ENCODE measurements around the gene NEK10.

DNA sequence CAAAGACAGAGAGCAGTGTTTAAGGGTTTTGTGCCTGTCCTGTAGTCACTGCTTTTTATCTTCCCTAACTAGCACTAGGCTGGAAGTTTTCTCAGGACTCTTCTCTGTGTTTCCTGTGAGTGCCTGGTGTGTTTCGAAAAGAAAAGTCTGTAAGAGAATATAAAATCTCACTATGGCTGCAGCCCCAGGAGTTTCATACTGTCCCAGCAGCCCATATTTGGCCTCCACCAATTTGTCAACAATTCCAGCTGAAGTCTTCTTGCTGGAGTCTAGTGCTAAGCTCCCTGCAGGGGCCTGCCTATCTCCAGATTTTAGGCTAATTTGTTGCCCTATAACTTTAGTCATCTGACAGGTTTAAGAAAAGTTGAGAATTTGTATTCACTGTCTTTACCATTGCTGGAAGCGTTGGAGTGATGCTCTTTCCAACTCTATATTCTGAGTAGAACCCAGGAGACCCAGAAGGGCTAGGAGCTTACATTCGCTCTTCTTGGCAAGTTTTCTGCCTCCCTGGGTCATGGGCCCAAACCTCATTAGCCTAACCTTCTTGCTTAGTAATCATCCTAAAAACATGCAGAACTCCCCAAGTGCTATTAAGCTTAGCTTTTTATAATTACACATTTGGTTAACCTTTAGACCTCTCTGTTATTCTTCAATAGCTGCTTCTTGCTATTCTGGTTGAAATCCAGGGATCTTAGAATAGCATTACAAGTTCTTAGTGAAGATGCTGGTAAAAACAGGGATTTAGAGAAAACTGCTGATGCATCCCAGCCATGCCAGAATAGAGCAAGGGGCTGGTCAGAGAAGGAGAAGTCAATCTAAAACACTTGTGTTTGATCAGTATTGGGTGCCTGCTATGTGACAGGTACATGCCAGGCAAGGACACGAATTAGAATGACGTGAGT lies 283.1 kb downstream of the NEK10 start:
- TF ChIP-seq POLR2AphosphoS2 (conservative IDR thresholded peaks at IDR 0.05; ENCODE audit: low read length) (no peak), KDM1A (IDR thresholded peaks at IDR 0.05; ENCODE audit: low read depth) (no peak), FOSL2 (IDR thresholded peaks at IDR 0.05) (no peak), FOSL2 (CRISPR knock-in tag; IDR thresholded peaks at IDR 0.05) (no peak), JUN (IDR thresholded peaks at IDR 0.05) (no peak), ZFP36 (IDR thresholded peaks at IDR 0.05; ENCODE audit: borderline replicate concordance, partially characterized antibody) (no peak), POLR2A (IDR thresholded peaks at IDR 0.05; ENCODE audit: low read length) (no peak), EP300 (IDR thresholded peaks at IDR 0.05) (no peak), RCOR1 (IDR thresholded peaks at IDR 0.05; ENCODE audit: low read depth, low read length) (no peak), TP53 (CRISPR knock-in tag; IDR thresholded peaks at IDR 0.05) (no peak)
- TF ChIP-seq, protein P1, sequence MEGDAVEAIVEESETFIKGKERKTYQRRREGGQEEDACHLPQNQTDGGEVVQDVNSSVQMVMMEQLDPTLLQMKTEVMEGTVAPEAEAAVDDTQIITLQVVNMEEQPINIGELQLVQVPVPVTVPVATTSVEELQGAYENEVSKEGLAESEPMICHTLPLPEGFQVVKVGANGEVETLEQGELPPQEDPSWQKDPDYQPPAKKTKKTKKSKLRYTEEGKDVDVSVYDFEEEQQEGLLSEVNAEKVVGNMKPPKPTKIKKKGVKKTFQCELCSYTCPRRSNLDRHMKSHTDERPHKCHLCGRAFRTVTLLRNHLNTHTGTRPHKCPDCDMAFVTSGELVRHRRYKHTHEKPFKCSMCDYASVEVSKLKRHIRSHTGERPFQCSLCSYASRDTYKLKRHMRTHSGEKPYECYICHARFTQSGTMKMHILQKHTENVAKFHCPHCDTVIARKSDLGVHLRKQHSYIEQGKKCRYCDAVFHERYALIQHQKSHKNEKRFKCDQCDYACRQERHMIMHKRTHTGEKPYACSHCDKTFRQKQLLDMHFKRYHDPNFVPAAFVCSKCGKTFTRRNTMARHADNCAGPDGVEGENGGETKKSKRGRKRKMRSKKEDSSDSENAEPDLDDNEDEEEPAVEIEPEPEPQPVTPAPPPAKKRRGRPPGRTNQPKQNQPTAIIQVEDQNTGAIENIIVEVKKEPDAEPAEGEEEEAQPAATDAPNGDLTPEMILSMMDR (IDR thresholded peaks at IDR 0.05) = no peak
- TF ChIP-seq, protein P2, sequence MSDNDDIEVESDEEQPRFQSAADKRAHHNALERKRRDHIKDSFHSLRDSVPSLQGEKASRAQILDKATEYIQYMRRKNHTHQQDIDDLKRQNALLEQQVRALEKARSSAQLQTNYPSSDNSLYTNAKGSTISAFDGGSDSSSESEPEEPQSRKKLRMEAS (IDR thresholded peaks at IDR 0.05) = no peak
- TF ChIP-seq, protein P3, sequence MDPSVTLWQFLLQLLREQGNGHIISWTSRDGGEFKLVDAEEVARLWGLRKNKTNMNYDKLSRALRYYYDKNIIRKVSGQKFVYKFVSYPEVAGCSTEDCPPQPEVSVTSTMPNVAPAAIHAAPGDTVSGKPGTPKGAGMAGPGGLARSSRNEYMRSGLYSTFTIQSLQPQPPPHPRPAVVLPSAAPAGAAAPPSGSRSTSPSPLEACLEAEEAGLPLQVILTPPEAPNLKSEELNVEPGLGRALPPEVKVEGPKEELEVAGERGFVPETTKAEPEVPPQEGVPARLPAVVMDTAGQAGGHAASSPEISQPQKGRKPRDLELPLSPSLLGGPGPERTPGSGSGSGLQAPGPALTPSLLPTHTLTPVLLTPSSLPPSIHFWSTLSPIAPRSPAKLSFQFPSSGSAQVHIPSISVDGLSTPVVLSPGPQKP (IDR thresholded peaks at IDR 0.05; ENCODE audit: low read depth, low read length) = no peak

All from A549 (cell line).